Right hindlimb (tissue), 1 donor: ENCODE measurements around the gene NPHS1.
"Not testable (repeated sequence)": the region's sequence is repeated elsewhere in the genome, so short reads cannot be mapped to it uniquely, and the experiment has no call there.

ENCODE experiments used
- DNase-seq: peaks from one replicate; pipeline ENCODE4 v3.0.0-alpha.2; 2018

Gene NPHS1

DNA sequence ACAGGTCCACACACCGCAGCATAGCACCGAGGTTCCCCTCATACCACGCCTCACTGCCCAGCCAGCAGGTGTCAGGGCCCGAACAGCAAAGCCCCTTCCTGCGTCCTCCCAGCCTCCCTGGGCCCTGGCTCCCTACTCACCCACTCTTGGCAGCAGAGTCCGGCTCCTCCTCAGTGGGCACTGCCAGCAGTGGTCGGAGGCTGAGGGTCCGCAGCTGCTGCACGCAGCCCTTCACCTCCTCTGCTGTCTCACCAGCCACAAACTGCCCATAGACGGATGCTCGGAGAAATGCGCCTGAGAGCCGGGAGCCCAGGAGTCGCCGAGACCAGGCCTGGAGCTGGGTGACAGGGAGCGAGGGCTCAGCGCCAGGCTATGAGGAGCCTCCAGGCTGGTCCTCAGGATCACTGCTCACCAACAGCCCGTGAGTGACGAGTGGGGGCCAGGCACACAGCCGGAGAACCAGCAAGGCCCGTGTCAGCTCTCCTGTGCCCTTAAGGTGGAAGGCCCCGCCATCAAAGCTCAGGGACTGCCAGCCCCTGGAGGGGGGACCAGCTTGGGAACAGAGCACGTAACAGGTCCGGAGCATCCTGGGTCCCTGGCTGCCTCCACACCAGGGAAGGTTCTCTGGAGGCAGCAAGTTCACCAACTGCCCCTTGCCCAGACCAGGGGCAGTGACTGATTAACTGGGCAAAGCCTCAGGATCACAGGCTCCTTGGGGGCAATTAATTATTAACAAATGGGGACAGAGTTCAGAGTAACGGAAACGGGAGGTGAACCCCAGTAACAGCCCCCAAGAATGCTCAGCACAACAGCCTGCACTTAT is 39.9 kb downstream of the NPHS1 start, which contains the start of gene PRODH2:
PRODH2 (minus strand) TSS at position 626 of the 823 bp plus-strand sequence; CDS start at position 586, 40 bp downstream.
- no peak for DNase-seq

- no peak for DNase-seq
Measured at GRCh38 chr19:35811317-35812219, 40.7 kb downstream of the NPHS1 start.

GRCh38 chr19:35807633-35808032 is 44.7 kb downstream of the NPHS1 start:
- DNase-seq, result no peak

DNA sequence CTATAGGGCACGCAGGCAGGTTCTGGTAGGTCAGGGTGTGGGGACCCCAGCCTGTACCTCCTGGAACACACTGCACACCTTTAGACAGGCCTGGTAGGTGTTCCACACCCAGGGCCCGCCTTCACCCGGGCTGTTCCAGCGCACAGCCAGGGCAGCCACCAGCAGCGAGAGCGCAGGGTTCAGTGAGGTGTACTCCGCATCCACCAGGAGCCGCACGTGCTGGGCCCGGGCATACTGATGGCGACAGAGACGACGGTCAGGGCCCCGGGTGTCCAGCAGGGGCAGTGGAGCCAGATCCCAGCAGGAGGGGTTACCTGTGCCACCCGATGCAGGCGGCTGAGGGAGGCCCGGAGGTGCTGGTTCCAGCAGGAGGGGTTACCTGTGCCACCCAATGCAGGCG is 45.7 kb downstream of the NPHS1 start:
- no peak for DNase-seq

- peak; percentile 31 for DNase-seq
Measured at GRCh38 chr19:35805526-35806102, 46.7 kb downstream of the NPHS1 start.

- DNase-seq, result no peak
Measured at GRCh38 chr19:35801828-35802227, 50.5 kb downstream of the NPHS1 start.

DNA sequence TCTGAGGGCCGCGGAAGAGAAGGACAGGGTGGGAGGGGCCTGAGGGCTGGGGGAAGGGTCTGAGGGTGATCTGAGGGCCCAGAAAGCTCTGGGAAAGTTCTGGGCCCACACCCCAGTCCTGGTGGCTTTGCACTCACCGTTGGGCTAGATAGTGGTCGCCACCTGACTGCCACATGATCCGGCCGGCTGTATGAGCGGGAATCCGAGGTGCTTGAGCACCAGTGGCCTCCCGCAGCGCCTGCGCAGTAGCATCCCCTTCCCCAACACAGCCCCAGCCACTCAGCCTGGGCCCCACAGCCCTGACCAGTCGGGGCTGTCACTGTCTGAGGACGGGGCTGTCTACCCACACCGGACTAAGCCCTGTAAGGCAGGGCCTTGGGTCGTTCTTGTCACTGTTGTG is 54.6 kb downstream of the NPHS1 start:
- DNase-seq, result no peak

DNA sequence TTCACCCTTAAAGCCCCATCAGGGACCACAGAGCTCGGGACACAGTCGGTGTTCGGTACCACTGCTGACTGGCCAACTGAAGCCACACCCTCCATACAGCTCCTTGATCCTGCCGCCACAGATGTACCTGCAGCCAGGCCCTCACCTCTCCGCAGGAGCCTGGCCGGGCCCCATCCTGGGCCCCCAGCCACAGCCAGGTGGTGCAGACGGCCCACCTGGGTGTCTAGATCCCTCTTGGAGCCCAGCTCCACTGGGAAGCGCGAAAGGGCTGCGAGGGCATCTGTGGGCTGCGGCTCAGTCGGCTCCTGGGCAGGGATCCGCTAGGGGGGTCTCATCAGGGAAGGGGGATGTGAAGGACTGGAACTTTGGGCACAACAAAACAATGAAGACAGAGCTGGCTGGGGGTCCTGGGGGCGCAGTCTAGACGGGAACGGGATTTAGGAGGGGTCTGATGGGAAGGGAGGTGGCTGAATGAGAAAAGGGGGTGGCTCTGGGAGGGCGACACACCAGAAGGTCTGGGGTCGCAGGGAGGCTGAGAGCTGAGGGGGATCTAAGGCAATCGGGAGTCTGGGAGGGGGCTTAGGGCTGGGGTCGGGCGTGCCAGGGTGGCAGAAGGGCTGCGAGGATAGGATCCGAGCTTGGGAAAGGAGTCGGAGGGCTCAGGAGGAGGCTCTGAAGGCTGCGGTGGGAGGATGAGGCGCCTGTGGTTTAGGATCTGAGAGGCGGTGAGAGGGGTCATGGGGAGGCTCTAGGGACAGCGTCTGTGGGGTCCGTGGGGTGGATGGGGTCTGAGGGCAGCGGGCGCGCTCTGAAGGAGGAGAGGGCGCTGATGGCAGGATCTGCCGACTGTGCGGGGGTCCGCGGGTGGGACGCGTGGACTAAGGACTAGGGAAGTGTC is 55.4 kb downstream of the NPHS1 start:
- no peak for DNase-seq

DNA sequence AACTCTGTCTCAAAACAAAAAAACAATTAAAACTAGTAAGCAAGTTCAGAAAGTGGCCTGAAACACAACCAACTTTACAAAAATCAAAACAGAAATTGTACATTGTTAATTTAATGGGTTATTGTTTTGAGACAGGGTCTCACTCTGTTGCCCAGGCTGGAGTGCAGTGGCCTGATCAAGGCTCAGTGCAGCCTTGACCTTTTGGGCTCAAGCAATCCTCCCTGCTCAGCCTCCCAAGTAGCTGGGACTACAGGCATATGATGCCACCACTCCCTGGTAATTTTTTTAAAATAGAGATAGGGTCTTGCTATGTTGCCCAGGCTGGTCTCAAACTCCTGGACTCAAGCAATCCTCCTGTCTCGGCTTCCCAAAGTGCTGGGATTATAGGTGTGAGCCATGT is 56.7 kb downstream of the NPHS1 start:
- not testable (repeated sequence) for DNase-seq

DNA sequence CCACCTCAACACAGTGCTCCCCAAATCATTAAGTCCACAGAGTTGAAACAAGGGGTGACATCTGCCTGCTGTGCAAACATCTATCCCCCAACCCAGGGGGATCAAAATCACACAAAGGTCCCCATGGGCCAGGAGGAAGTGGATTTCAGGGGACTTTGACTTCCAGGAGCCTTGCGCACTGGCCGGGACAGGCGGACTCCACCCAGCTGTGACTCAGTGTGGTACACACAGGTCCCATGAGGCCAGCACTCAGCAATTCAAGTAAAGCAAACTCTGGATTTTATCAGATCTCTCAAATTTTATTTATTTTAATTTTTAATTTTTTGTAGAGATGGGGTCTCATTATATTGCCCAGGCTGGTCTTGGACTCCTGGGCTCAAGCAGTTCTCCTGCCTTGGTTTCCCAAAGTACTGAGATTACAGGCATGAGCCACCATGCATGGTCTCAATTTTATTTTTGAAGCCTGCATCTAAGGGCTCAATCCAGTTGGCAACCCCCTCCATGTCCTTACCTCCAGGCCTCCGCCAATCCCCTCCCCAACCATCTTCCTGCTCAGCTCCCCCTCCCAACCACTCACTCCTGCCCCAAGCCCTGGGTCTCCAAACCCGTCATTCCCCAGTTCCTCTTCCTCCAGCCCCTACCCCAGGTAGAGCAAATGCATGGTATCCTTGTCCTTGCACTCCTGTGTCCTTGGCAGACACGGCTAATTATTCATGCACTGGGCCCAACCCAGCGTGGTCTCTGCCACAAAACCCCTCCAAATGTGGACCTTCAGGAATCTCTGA is 58.7 kb downstream of the NPHS1 start:
- no peak for DNase-seq

DNA sequence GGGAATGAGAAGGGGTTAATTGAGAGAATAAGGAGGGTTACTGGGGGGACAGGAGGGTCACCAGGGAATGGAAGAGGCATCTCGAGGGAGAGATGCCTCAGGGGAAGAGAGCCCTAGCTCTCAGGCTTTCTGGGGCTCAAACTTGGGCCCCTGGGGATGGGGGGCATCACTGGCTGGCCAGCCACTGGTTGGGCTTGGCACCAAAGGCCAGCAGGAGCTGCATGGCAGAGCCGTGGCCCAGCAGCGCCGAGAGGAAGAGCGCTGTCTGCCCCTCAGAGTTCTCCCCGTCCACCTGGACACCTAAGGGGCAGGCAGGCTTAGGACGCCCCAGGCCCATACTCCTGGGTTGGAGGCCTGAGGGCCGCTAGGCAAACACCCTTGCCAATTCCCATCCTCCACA is 59.4 kb downstream of the NPHS1 start:
- DNase-seq, result no peak

DNA sequence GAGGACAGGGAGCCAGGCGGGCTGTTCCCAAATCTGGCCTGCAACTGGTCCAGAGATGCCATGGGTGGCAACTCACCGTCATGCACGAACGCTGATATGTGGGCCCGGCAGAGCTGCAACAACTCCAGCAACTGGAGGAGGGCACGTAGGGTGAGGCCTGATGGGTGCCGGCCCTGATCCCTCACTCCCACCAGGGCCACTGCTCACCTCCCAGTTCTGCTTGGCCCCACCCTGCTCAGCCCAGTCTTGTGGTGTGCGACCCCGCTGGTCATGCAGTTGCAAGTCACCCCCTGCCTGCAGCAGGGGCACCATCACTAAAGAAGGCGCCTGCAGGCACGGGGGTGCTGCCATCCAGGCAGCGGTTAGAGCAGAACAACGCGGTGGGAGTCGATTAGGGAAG is 60.0 kb downstream of the NPHS1 start:
- DNase-seq, result no peak

DNA sequence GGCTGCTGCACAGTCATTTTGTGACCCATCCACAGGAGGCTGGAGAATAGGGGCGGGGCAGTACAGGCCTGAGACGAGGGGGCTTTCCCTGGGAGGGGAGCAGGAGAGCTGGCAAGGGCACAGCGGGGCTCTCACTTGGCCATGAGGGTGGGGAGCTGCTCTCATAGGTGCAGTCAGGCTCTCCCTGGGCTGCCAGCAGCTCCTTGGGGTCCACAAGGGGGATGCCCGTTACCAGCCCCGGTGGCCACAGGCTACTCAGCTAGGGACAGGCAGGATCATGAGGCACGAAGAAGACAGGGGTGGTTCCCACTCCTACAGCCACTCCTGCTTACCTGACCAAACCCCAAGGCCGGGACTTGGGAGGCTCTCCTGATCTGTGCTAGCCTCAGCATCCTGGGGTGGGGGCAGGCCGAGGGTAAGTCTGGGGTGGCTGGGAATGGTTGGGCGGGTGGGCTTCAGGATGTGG is 60.5 kb downstream of the NPHS1 start:
- no peak for DNase-seq

- no peak for DNase-seq
Measured at GRCh38 chr19:35790981-35791813, 61.1 kb downstream of the NPHS1 start.

GRCh38 chr19:35789978-35790944 is 62.0 kb downstream of the NPHS1 start:
- DNase-seq, result no peak

DNA sequence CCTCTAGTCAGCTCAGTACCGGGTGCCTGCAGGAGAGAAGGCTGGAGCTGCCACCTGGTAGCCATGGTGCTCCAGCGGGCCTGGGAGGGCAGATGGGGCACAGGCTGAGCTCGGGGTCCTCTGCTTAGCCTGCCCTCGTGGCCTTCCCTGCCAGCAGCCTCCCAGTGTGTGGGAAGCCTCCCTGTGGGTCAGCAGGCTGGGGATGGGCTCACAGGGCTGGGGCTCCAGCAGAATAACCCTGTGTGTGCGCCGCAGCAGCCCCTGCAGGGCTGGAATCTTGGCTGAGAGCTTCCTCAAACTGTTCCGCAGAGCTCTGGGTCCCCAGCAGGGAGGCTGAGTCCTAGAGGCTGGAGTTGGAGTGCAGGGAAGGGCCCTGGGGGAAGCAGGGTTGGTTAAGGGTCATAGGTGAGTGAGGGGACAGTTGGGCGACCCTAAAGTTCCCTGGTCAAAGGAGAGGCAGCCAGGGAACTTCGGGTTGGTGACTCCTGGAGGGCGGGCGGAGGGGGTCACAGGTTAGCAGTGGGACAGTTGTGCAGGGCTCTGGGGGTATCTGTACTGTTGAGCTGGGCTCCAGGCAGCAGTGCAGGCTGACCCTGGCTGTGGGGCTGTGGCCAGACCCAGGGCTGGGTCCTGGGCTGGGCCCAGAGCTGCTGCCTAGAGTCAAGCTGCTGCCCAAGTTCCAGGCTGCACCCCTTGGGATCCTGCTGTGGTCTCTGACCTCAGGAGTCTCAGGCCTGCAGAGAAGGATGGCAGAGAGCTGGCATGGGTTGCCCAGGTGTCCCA is 62.9 kb downstream of the NPHS1 start:
- DNase-seq, result no peak

- no peak for DNase-seq
Measured at GRCh38 chr19:35788205-35788960, 63.9 kb downstream of the NPHS1 start.
